Caco-2 (cell line): ENCODE results near the gene VAV2. TPM values are rescaled to one million over a fixed set of nuclear protein-coding genes. Genes with fewer than 3 reads are reported as not detected.

Experiments
- BruUV-seq: library from RNA; stranded (reverse); fragments of 400-500 nt; replicated peaks from 2 replicates; lab custom pipeline; 2021; lab: Mats Ljungman, UMichigan
- CTCF ChIA-PET: fragments of 300-600 bp; sonication (Branson Sonifier 250); formaldehyde crosslinking; loops from one replicate; lab custom pipeline; 2022; ENCODE audit warnings: antibody characterized with exemption; lab: Charles Lee
- POLR2A ChIA-PET: fragments of 300-600 bp; sonication (Branson Sonifier 250); formaldehyde crosslinking; loops from one replicate; lab custom pipeline; 2022; ENCODE audit warnings: antibody characterized with exemption; lab: Charles Lee
- DNase-seq, 2 experiments: peaks; one replicate each; pipeline versions ENCODE4 v3.0.0 to v3.0.0-alpha.2; 2020 to 2022
- H3K27me3 ChIP-seq: replicated peaks from 2 replicates; pipeline ENCODE4 v1.6.0; 2011; ENCODE audit warnings: low read length; ENCODE audit not compliant: control insufficient read depth, insufficient read depth
- H3K36me3 ChIP-seq: 2 replicates; pipeline ENCODE4 v1.5.1; 2011; ENCODE audit warnings: low read length; ENCODE audit not compliant: control insufficient read depth, insufficient read depth
- H3K4me1 ChIP-seq: fragments of 250-450 bp; sonication (Bioruptor Pico); 2 replicates; pipeline ENCODE4 v1.5.1; 2020; ENCODE audit warnings: mild to moderate bottlenecking
- H3K4me3 ChIP-seq: 2 replicates; pipeline ENCODE4 v1.5.1; 2011; ENCODE audit warnings: low read depth, mild to moderate bottlenecking, control low read depth, low read length
- H3K9me3 ChIP-seq: fragments of 250-450 bp; sonication (Bioruptor Pico); 2 replicates; pipeline ENCODE4 v1.5.1; 2020; ENCODE audit warnings: mild to moderate bottlenecking, moderate library complexity
- H3K27ac Mint-ChIP-seq: one replicate; pipeline ENCODE4 v1.8.0; 2022; ENCODE audit warnings: mixed read lengths; ENCODE audit not compliant: unreplicated experiment
- H3K27me3 Mint-ChIP-seq: one replicate; pipeline ENCODE4 v1.8.0; 2022; ENCODE audit warnings: mixed read lengths; ENCODE audit not compliant: insufficient read depth, unreplicated experiment
- H3K36me3 Mint-ChIP-seq: one replicate; pipeline ENCODE4 v1.8.0; 2022; ENCODE audit warnings: mild to moderate bottlenecking, mixed read lengths; ENCODE audit not compliant: insufficient read depth, unreplicated experiment
- H3K4me1 Mint-ChIP-seq: one replicate; pipeline ENCODE4 v1.8.0; 2022; ENCODE audit warnings: low read depth, mixed read lengths; ENCODE audit not compliant: unreplicated experiment
- H3K4me3 Mint-ChIP-seq: one replicate; pipeline ENCODE4 v1.8.0; 2022; ENCODE audit warnings: mild to moderate bottlenecking, moderate library complexity, mixed read lengths; ENCODE audit not compliant: unreplicated experiment
- H3K9me3 Mint-ChIP-seq: one replicate; pipeline ENCODE4 v1.8.0; 2022; ENCODE audit warnings: mixed read lengths; ENCODE audit not compliant: unreplicated experiment
- intact Hi-C: fragments of 100-400 bp; cut with micrococcal nuclease; formaldehyde crosslinking; loops from one replicate; pipeline ENCODE4 v1.10.0; 2022; ENCODE audit not compliant: unreplicated experiment
- total RNA-seq: library from RNA; stranded (reverse); gene quantifications from 2 replicates; pipeline ENCODE4 v1.2.3, GENCODE V29; 2022
- TF ChIP-seq, protein P1 (sequence below), 2 experiments: fragments of 200-600 bp in 1 of 2; IDR thresholded peaks; 1 replicate in 1 of 2; 2 replicates in 1 of 2; pipeline versions ENCODE4 v1.5.1 to v1.8.0; 2011 to 2022; ENCODE audit warnings: antibody characterized with exemption in 1 of 2, control low read depth in 1 of 2, inconsistent platforms in 1 of 2, low read depth in 1 of 2, low read length in 1 of 2, mild to moderate bottlenecking in 1 of 2, moderate library complexity in 1 of 2; ENCODE audit not compliant: insufficient read depth in 1 of 2, severe bottlenecking in 1 of 2, unreplicated experiment in 1 of 2

VAV2 gene
- total RNA-seq, 1 experiment from 2014 or later = 55.3 TPM

DNA sequence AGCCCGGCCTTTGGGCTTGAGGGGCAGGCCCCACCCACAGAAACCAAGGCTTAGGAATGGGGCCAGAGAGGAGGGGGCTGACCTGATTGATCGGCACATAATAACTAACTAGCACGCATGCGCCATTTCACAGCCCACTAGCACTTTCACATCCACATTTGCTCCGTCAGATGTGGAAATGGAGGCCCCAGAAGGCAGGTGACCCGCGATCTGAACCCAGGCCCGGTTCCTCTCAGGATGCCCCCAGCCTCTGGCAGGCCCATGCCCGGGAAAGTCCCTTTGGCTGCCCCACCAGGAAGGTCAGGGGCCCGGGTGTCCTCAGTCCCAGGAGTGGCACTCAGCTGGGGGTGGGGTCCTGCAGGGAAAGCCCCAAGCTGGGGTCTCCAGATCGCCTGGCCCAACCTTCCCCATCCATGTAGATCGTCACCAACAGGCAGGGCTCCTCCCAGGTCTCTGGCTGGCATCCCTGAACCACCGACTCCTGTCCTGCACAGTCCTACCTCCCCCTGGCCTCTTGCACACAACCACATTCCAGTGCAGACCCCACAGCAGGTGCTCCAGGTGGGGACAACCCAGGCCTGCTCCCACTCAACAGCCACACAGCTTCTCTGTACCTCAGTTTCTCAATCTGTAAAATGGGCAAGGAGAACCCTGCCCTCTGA lies 46.7 kb downstream of the VAV2 start:
- no peak overlapping the region for H3K4me3 Mint-ChIP-seq
- TF ChIP-seq, protein P1, sequence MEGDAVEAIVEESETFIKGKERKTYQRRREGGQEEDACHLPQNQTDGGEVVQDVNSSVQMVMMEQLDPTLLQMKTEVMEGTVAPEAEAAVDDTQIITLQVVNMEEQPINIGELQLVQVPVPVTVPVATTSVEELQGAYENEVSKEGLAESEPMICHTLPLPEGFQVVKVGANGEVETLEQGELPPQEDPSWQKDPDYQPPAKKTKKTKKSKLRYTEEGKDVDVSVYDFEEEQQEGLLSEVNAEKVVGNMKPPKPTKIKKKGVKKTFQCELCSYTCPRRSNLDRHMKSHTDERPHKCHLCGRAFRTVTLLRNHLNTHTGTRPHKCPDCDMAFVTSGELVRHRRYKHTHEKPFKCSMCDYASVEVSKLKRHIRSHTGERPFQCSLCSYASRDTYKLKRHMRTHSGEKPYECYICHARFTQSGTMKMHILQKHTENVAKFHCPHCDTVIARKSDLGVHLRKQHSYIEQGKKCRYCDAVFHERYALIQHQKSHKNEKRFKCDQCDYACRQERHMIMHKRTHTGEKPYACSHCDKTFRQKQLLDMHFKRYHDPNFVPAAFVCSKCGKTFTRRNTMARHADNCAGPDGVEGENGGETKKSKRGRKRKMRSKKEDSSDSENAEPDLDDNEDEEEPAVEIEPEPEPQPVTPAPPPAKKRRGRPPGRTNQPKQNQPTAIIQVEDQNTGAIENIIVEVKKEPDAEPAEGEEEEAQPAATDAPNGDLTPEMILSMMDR (IDR thresholded peaks at IDR 0.05; ENCODE audit: insufficient read depth in 1 of 2, low read depth in 1 of 2, low read length in 1 of 2, severe bottlenecking in 1 of 2, unreplicated experiment in 1 of 2) = no peak
- H3K36me3 Mint-ChIP-seq = peaks cover 26% of the 10 kb centered on the region
- BruUV-seq = no TSS peak
- H3K27me3 Mint-ChIP-seq = no peaks in the 10 kb centered on the region
- POLR2A ChIA-PET = no interaction called here
- peaks cover 1% of the 10 kb centered on the region for H3K36me3 ChIP-seq
- no peaks in the 10 kb centered on the region for H3K4me1 ChIP-seq
- H3K27me3 ChIP-seq = no peaks in the 10 kb centered on the region
- H3K4me3 ChIP-seq = no peak overlapping the region
- intact Hi-C loops = no loop called here
- no peak overlapping the region for H3K27ac Mint-ChIP-seq
- H3K4me1 Mint-ChIP-seq = no peaks in the 10 kb centered on the region
- no peaks in the 10 kb centered on the region for H3K9me3 ChIP-seq
- H3K9me3 Mint-ChIP-seq = no peaks in the 10 kb centered on the region
- no peak for DNase-seq
- CTCF ChIA-PET = interaction anchor here (1.1 kb wide), 1 partner anchor 31 kb away, joined by 3 read pairs; no protein-coding TSS in a partner anchor

DNA sequence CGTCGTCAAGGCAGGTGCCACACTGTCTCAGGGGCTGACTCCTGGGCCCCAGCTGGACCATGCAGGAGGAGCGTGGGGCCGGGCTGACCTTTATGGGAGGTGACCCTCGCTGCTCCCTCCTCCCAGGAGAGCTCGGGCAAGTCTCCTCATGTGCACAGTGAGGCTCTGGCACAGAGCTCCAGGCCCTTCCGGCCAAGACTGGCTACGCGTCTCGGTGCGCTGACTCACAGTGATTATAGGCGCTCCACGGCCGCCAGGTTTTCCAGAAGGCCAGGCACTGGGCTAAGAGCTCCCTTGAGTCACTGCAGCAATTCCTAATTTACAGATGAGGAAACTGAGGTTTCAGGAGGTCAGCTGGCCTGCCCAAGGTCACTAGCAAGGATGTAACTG lies 47.4 kb downstream of the VAV2 start:
- TF ChIP-seq, protein P1 (IDR thresholded peaks at IDR 0.05; ENCODE audit: insufficient read depth in 1 of 2, low read depth in 1 of 2, low read length in 1 of 2, severe bottlenecking in 1 of 2, unreplicated experiment in 1 of 2) = no peak
- DNase-seq = no peak
- H3K9me3 ChIP-seq = no peaks in the 10 kb centered on the region
- Mint-ChIP-seq H3K4me3 (no peak overlapping the region), H3K36me3 (peaks cover 27% of the 10 kb centered on the region), H3K27me3 (no peaks in the 10 kb centered on the region), H3K9me3 (no peaks in the 10 kb centered on the region), H3K4me1 (no peaks in the 10 kb centered on the region), H3K27ac (no peak overlapping the region)
- ChIA-PET POLR2A (no interaction called here), CTCF (interaction anchor here (0.5 to 1.1 kb wide), 2 partner anchors 28 to 32 kb away, joined by 3 read pairs; no protein-coding TSS in a partner anchor)
- no peaks in the 10 kb centered on the region for H3K27me3 ChIP-seq
- H3K36me3 ChIP-seq = peaks cover 1% of the 10 kb centered on the region
- intact Hi-C loops = no loop called here
- BruUV-seq = no TSS peak
- H3K4me1 ChIP-seq = no peaks in the 10 kb centered on the region
- no peak overlapping the region for H3K4me3 ChIP-seq

DNA sequence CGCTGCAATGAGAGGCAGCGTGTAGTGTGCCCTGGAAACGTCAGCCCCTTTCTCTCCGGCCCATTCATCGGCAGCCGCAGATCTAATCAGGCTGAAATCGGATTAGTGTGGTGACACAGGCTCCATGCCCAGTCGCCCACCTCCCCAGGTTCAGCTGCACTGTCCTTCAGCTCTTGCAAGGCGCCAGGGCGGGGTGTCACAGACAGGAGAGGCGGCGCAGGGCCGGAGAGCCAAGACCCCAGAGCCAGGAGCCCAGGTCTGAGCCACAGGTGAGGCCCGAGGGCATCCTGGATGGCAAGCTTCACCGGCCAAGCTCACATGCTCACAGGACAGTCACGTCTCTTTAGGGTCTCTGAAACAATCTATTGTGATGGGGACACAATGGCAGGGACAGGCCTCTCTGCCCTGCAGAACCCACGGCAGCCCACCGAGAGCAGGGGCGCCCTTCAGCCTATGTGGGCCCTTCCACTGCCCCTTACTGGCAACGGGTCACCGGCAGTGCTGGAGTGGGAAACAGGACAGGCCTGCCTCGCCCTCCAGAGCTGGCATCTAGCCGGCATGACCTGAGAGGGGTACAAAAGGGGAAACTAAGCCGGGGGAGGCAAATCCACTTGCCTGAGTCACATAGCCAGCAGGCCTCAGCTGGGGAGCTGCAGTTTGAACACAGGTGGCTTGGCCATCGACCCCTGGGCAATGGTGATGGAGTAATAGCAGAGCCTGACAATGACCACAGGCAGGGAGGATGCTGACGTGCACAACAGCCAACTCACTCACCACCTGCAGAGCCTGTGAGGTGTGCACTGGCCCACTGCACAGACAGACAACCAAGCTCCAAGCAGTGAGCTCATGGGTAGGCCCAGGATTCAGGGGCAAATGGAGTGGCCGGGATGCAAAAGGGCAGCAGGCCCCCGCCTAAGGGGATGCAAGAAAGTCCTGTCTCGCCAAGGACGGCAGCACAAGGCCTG lies 48.1 kb downstream of the VAV2 start:
- peaks cover 1% of the 10 kb centered on the region for H3K36me3 ChIP-seq
- H3K4me1 Mint-ChIP-seq = no peaks in the 10 kb centered on the region
- intact Hi-C loops = no loop called here
- DNase-seq = no peak
- ChIA-PET CTCF (interaction anchor here (0.5 to 1.1 kb wide), 3 partner anchors 27 to 795 kb away, joined by 3 read pairs; no protein-coding TSS in a partner anchor), POLR2A (no interaction called here)
- no peaks in the 10 kb centered on the region for H3K27me3 ChIP-seq
- no TSS peak for BruUV-seq
- no peak overlapping the region for H3K4me3 ChIP-seq
- H3K9me3 ChIP-seq = no peaks in the 10 kb centered on the region
- TF ChIP-seq, protein P1 (IDR thresholded peaks at IDR 0.05; ENCODE audit: insufficient read depth in 1 of 2, low read depth in 1 of 2, low read length in 1 of 2, severe bottlenecking in 1 of 2, unreplicated experiment in 1 of 2) = no peak
- no peak overlapping the region for H3K27ac Mint-ChIP-seq
- H3K4me3 Mint-ChIP-seq = no peak overlapping the region
- H3K4me1 ChIP-seq = no peaks in the 10 kb centered on the region
- no peaks in the 10 kb centered on the region for H3K9me3 Mint-ChIP-seq
- no peaks in the 10 kb centered on the region for H3K27me3 Mint-ChIP-seq
- H3K36me3 Mint-ChIP-seq = peaks cover 33% of the 10 kb centered on the region
